H4 (cell line): Measurements from ENCODE around the gene MAGI2. TPM values are rescaled to one million over a fixed set of nuclear protein-coding genes. Genes with fewer than 3 reads are reported as not detected.

Experiments
- DNase-seq: peaks from one replicate; pipeline ENCODE4 v3.0.0-alpha.2; 2015; ENCODE audit warnings: low spot score
- total RNA-seq: library from RNA; depleted of rRNA; stranded (reverse); fragments of >200 nt; shearing (Covaris generic); gene quantifications from 2 replicates; pipeline ENCODE4 v1.2.3, GENCODE V29; 2014

Gene MAGI2
- total RNA-seq, 1 experiment from 2014 or later: 1.8 TPM

DNA sequence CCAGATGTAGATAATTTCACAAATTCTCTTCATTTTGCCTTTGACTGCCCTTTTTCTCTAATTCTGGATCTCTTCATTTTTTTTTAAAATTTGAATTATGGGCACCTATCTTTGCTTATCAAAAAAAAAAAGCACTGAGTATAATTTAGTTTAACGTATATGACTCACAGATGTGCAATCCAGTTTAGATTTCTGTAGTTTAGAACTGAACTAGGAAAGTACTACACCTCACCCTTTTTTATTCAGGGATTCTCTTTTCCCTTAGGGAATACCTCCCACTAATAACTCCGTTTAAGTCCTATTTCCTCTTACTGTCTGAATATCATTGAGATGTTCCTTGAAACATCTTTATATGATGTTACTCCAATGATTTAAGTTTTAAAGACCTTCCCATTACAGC lies 665.0 kb downstream of the MAGI2 start:
- DNase-seq: no peak

GRCh38 chr7:78787854-78788253 lies 665.6 kb downstream of the MAGI2 start:
- no peak for DNase-seq

GRCh38 chr7:78786055-78786454 lies 667.4 kb downstream of the MAGI2 start:
- no peak for DNase-seq

DNA sequence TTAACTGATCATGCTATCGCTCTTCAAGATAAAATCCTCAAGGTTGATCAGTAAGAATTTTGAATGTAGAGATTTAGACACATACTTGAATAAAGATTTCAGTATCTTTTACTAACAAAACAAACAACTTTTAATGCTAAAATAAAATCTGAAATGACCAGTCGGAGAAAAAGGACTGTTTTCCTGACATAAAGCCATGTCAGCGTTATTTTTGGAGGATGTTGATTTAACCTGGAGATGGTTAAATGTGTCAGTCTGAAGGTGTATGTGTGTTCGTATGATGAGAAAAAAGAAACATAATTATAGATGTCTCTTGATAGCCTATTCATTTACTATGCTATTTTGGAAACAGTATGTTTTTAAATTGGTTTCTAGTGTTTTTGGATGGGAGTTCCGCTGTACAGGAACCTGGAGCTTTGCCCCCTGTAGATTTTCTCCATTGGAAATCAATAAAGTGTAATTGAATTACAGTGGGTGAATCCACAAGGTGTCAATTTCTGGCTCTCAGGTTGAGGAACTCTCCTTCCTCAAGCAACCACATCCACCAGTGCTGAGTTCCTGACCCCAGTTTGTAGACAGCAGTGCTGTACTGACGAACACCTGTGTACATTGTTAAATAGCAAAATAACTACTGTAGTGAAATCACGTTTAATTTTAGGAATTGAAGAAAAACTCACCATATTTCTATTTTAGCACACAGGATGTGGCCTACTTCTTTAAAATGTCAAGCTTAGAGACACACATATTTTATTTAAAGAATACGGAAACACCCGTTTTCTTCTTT lies 670.1 kb downstream of the MAGI2 start:
- DNase-seq: no peak

DNA sequence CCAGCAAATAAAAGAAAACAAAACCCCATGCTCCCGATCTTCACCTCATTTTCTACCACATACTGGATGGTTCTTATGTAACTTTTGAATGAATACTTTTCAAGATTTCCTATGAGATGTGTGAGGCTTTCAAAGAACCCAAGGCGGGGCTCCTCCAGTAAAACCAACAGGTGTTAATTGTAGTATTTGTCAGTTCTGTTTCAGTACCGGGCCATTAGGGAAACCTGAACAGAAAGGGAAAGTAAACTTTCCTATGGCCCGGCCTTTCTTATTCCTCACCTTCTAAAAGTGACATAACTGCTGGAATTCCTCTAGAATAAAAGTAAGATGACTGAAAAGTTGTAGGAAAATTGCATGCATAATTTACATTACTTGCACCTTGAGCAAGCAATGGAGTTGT lies 672.9 kb downstream of the MAGI2 start:
- DNase-seq: no peak

GRCh38 chr7:78779788-78780187 lies 673.7 kb downstream of the MAGI2 start:
- no peak for DNase-seq

GRCh38 chr7:78777829-78778228 lies 675.6 kb downstream of the MAGI2 start:
- DNase-seq: no peak

DNA sequence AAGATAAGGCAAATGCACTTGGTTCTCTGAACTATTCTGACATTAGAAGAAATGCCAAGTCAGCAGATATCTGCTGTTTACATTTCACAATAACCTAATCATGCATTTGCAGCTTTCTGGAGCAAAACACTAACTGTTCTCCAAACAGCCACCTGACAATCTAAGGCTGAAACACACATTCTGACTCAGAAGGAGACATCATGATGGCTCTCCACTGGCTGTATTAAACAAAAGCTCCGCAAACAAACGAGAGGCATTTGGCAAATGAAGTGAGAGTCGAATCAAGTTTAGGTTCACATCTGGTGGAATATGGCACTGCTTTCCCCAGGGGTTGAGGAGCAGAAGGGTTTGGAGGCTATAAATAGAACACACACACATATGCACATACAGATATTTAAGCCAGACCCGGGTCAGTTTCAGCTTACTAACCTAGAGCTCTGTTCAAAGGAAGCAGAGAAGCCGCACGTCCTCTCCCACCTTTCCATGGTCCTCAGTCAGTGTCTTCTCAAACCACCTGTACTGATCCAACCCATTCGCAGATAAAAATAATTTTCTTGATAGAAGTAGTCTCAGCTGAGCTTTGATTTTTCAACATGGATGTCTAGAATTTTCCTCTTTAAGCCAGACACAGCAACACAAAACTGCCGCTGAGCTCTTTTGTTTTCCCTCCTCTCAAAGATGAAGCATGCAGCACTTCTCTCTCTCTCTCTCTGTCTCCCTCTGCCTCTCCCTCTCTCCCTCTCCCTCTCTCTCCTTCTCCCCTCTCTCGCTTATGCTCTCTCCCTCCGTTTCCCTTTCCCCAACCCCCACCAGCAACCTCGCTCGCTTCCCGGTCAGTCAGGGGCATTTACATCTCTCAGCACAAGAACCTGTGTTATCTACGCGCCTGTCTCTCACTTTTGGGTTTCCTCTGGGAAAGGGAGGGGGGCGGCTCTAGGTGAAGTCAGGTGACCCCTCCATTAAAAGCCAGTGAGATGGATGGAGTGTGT lies 682.8 kb downstream of the MAGI2 start:
- DNase-seq: no peak

DNA sequence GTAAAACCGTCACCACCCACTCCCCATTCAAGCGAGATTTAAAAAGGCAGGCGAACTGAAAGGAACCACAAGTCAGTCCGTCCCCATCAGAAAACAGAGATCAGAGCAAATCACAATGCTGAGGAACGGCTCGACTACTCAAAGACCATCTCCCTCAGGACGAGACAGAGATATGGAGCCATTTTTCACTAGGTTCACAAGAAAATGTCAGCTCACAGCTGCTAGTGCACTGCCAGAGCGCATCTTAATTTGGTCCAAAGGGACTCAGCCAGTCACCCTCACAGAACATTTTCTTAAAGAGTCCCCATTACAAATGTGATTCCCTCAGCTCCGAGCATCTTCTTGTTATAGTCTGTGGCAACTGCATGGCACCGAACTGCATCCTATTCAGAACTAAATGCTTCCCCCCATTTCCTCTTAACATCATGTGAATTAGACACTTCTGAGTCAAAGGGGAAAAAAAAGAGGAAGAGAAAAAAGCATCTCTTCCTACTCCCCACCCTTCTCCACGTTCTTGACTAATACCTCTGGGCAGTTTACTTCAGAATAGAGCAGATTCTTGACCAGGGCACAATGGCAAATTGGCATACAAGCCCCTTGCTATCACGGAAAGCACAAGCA lies 683.9 kb downstream of the MAGI2 start:
- no peak for DNase-seq

DNA sequence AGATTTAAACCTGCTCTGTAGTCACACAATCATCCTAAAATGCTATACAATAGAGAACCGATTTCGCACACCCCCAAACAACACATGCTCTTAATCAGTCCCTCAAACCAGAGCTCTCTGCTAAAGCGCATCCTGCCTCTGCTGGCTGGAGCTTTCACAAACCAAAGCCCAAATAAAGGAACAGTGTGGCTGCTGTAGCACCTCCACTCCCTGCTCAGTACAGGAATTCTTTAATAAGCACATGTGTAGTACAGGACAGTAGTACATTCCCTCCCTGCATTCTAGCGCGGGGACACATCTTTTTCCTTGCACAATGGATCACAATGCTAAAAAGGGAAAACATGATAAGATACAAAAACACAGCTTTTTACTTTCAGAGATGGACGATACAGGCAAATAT lies 684.6 kb downstream of the MAGI2 start:
- DNase-seq: no peak

DNA sequence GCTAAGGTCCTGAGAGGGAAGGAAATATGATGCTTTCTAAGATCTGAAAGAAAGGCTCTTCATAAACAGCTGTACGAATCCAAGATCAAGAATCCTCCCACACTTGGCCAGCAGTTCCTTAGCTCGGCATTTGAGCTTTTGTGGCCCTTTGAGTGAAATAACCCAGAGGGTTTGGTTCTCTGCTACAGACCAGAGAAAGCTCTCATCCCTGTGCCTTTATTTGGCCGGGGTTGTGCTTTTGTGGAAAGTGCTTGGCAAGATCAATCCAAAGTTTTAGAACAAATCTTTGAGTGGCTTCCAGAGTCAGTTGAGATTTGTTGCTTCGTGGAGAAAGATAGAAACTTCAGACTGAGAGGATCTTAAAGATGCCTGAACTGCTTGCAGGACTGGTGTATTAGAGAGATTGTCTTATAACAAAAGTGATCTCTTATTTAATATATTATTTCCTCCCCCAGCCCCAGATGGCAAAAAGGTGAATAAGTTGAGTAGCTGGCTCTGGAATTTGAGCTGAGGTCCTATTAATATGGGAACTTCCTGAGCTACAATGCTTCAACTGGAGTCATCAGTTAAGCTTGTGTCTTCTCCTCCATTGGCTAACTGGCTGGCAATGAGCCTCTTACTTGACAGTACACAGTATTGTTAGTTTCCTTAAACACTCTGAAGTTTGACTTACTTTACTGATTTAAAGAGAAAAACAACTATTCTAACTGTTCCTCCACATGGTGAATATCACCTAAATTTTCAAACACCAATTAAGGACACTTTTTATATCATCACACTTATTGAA lies 687.3 kb downstream of the MAGI2 start:
- DNase-seq: no peak

GRCh38 chr7:78764571-78764970 lies 688.9 kb downstream of the MAGI2 start:
- DNase-seq: no peak

DNA sequence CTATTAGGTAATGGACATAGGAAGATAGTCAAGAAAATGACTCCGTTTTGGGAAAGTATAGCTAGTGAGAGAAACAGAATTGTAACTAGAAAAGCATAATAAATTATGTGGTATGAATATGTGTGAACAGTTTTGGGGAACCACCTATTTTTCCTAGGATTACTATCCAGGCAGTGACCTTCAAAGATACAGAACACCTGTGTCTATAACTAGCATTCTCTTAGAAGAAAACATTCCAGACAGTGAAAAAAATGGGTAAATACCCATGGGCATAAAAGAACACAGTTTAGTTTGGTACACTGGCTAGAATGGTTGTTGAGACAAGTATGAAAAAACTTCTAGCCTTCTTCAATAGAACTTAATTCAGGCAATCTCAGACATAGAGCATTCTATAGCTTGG lies 690.8 kb downstream of the MAGI2 start:
- no peak for DNase-seq

GRCh38 chr7:78760620-78761355 lies 692.7 kb downstream of the MAGI2 start:
- DNase-seq: no peak

- DNase-seq: no peak
Observed at GRCh38 chr7:78752554-78752953, 700.9 kb downstream of the MAGI2 start.

- no peak for DNase-seq
Observed at GRCh38 chr7:78751253-78751652, 702.2 kb downstream of the MAGI2 start.

- DNase-seq: no peak
Observed at GRCh38 chr7:78749052-78749746, 704.3 kb downstream of the MAGI2 start.

- DNase-seq: no peak
Observed at GRCh38 chr7:78747592-78747991, 705.9 kb downstream of the MAGI2 start.

- no peak for DNase-seq
Observed at GRCh38 chr7:78746301-78746700, 707.2 kb downstream of the MAGI2 start.

- DNase-seq: no peak
Observed at GRCh38 chr7:78742694-78743093, 710.8 kb downstream of the MAGI2 start.
